B cell (primary cell): Measurements from ENCODE around the gene LRRC49.

Source experiments
- CTCF ChIP-seq: fragments of 200-600 bp; IDR thresholded peaks from one replicate; pipeline ENCODE4 v1.8.0; 2022; ENCODE audit warnings: antibody characterized with exemption, mild to moderate bottlenecking
- EZH2 ChIP-seq: IDR thresholded peaks from 2 replicates; pipeline ENCODE4 v1.6.1; 2012; ENCODE audit warnings: borderline replicate concordance, low read depth, mild to moderate bottlenecking, moderate library complexity, low read length; ENCODE audit not compliant: insufficient read depth, poor library complexity, severe bottlenecking

GRCh38 chr15:71091601-71092000 lies 199.0 kb downstream of the LRRC49 start:
- TF ChIP-seq EZH2 = no peak
- TF ChIP-seq CTCF = no peak
